ENCODE measurements around the gene KAZN. TPM values are rescaled to one million over a fixed set of nuclear protein-coding genes. Genes with fewer than 3 reads are reported as not detected.

Gene KAZN
- total RNA-seq, 1 experiment from 2014 or later: 1.6 TPM

GRCh38 chr1:14976256-14976655 is 377.8 kb downstream of the KAZN start:
- DNase-seq (ENCODE audit: low spot score): no peak

GRCh38 chr1:14977338-14977931 is 378.9 kb downstream of the KAZN start:
- no peak for DNase-seq (ENCODE audit: low spot score)

- no peak for DNase-seq (ENCODE audit: low spot score)
Observed at GRCh38 chr1:14980621-14981218, 382.2 kb downstream of the KAZN start.

GRCh38 chr1:14982029-14982428 is 383.5 kb downstream of the KAZN start:
- no peak for DNase-seq (ENCODE audit: low spot score)

- DNase-seq (ENCODE audit: low spot score): no peak
Observed at GRCh38 chr1:14983277-14983676, 384.8 kb downstream of the KAZN start.

- DNase-seq (ENCODE audit: low spot score): no peak
Observed at GRCh38 chr1:14986168-14986567, 387.7 kb downstream of the KAZN start.

- DNase-seq (ENCODE audit: low spot score): no peak
Observed at GRCh38 chr1:14987829-14988603, 389.5 kb downstream of the KAZN start.

- DNase-seq (ENCODE audit: low spot score): no peak
Observed at GRCh38 chr1:14988636-14989035, 390.2 kb downstream of the KAZN start.

GRCh38 chr1:14989931-14990728 is 391.6 kb downstream of the KAZN start:
- no peak for DNase-seq (ENCODE audit: low spot score)

GRCh38 chr1:14993414-14993813 is 394.9 kb downstream of the KAZN start:
- DNase-seq (ENCODE audit: low spot score): no peak

GRCh38 chr1:14994148-14994547 is 395.7 kb downstream of the KAZN start:
- no peak for DNase-seq (ENCODE audit: low spot score)

- DNase-seq (ENCODE audit: low spot score): no peak
Observed at GRCh38 chr1:14994841-14995437, 396.5 kb downstream of the KAZN start.

- peak; percentile 51 for DNase-seq (ENCODE audit: low spot score)
Observed at GRCh38 chr1:14996133-14997050, 397.9 kb downstream of the KAZN start.

GRCh38 chr1:14997646-14998276 is 399.3 kb downstream of the KAZN start:
- no peak for DNase-seq (ENCODE audit: low spot score)

- no peak for DNase-seq (ENCODE audit: low spot score)
Observed at GRCh38 chr1:14999441-14999840, 401.0 kb downstream of the KAZN start.

GRCh38 chr1:15000030-15000429 is 401.5 kb downstream of the KAZN start:
- no peak for DNase-seq (ENCODE audit: low spot score)

GRCh38 chr1:15000671-15001070 is 402.2 kb downstream of the KAZN start:
- DNase-seq (ENCODE audit: low spot score): no peak

GRCh38 chr1:15001317-15001915 is 402.9 kb downstream of the KAZN start:
- DNase-seq (ENCODE audit: low spot score): no peak

GRCh38 chr1:15002325-15002724 is 403.8 kb downstream of the KAZN start:
- DNase-seq (ENCODE audit: low spot score): no peak

GRCh38 chr1:15004396-15004795 is 405.9 kb downstream of the KAZN start:
- DNase-seq (ENCODE audit: low spot score): no peak

Measured in H4 (cell line).